Keratinocyte (primary cell): Measurements from ENCODE around the gene NOTCH3.

Experiments used
- CTCF ChIP-seq, 3 experiments: IDR thresholded peaks in 1 of 3; conservative IDR thresholded peaks in 1 of 3; optimal IDR thresholded peaks in 1 of 3; 2 replicates in 2 of 3; 3 replicates in 1 of 3; pipeline versions ENCODE3 to v1.5.1; 2011; ENCODE audit warnings: low read length in 3 of 3, mild to moderate bottlenecking in 3 of 3, moderate library complexity in 2 of 3, control low read depth in 1 of 3, inconsistent platforms in 1 of 3; ENCODE audit not compliant: insufficient read depth in 2 of 3; ENCODE audit errors: extremely low read depth in 1 of 3
- EZH2 ChIP-seq: IDR thresholded peaks from one replicate; pipeline ENCODE4 v1.6.1; 2012; ENCODE audit warnings: inconsistent platforms, mild to moderate bottlenecking, low read length, moderate library complexity

GRCh38 chr19:15235781-15236180, 35.0 kb upstream of the NOTCH3 start:
- TF ChIP-seq CTCF (optimal IDR thresholded peaks at IDR 0.05 in 1 of 3, IDR thresholded peaks at IDR 0.05 in 1 of 3, conservative IDR thresholded peaks at IDR 0.05 in 1 of 3; ENCODE audit: extremely low read depth in 1 of 3, insufficient read depth in 2 of 3, low read length in 3 of 3) (no peak), EZH2 (no peak)
